Islet precursor cell (in vitro differentiated cells): Measurements from ENCODE around the gene CAPZA3.
"Not testable (repeated sequence)": the region's sequence is repeated elsewhere in the genome, so short reads cannot be mapped to it uniquely, and the experiment has no call there.

Source experiments
- DNase-seq: peaks from one replicate; pipeline ENCODE4 v3.0.0-alpha.2; 2018

The CAPZA3 gene

GRCh38 chr12:18737819-18738218 is at the start of gene CAPZA3, which contains the start of gene PLCZ1:
Gene CAPZA3, plus strand, starts transcription at chr12:18738119. Its CDS starts 150 bp downstream, at chr12:18738269.
Gene PLCZ1, minus strand, starts transcription at chr12:18738012. Its CDS starts 641 bp downstream, at chr12:18737371.
- no peak for DNase-seq

- no peak for DNase-seq
Observed at GRCh38 chr12:18689771-18690170, 48.1 kb upstream of the CAPZA3 start.

GRCh38 chr12:18690653-18691052 is 47.3 kb upstream of the CAPZA3 start:
- DNase-seq, result peak; percentile 68

GRCh38 chr12:18693986-18694385 is 43.9 kb upstream of the CAPZA3 start:
- not testable (repeated sequence) for DNase-seq

GRCh38 chr12:18696971-18697602 is 40.8 kb upstream of the CAPZA3 start:
- no peak for DNase-seq

GRCh38 chr12:18700271-18700670 is 37.6 kb upstream of the CAPZA3 start:
- no peak for DNase-seq

- no peak for DNase-seq
Observed at GRCh38 chr12:18703321-18703720, 34.6 kb upstream of the CAPZA3 start.

- DNase-seq, result no peak
Observed at GRCh38 chr12:18703911-18704310, 34.0 kb upstream of the CAPZA3 start.

GRCh38 chr12:18706798-18707197 is 31.1 kb upstream of the CAPZA3 start:
- no peak for DNase-seq

- DNase-seq, result no peak
Observed at GRCh38 chr12:18716236-18716635, 21.7 kb upstream of the CAPZA3 start.

GRCh38 chr12:18718462-18718861 is 19.5 kb upstream of the CAPZA3 start:
- DNase-seq, result no peak

- DNase-seq, result no peak
Observed at GRCh38 chr12:18719922-18720510, 17.9 kb upstream of the CAPZA3 start.

- DNase-seq, result no peak
Observed at GRCh38 chr12:18720690-18721089, 17.2 kb upstream of the CAPZA3 start.

GRCh38 chr12:18721452-18721851 is 16.5 kb upstream of the CAPZA3 start:
- DNase-seq, result no peak

GRCh38 chr12:18723752-18724151 is 14.2 kb upstream of the CAPZA3 start:
- DNase-seq, result no peak

- no peak for DNase-seq
Observed at GRCh38 chr12:18731156-18731555, 6.8 kb upstream of the CAPZA3 start.

- DNase-seq, result peak; percentile 87
Observed at GRCh38 chr12:18747895-18748294, 10.0 kb downstream of the CAPZA3 start.

GRCh38 chr12:18749386-18749957 is 11.6 kb downstream of the CAPZA3 start:
- DNase-seq, result no peak

GRCh38 chr12:18750085-18750484 is 12.2 kb downstream of the CAPZA3 start:
- DNase-seq, result peak; percentile 59

GRCh38 chr12:18751866-18752265 is 13.9 kb downstream of the CAPZA3 start:
- no peak for DNase-seq

- peak; percentile 97 for DNase-seq
Observed at GRCh38 chr12:18752280-18752920, 14.5 kb downstream of the CAPZA3 start.

GRCh38 chr12:18752947-18753346 is 15.0 kb downstream of the CAPZA3 start:
- no peak for DNase-seq

GRCh38 chr12:18753481-18754123 is 15.7 kb downstream of the CAPZA3 start:
- peak; percentile 63 for DNase-seq
